ENCODE measurements around the gene PRG2. TPM values are rescaled to one million over a fixed set of nuclear protein-coding genes. Genes with fewer than 3 reads are reported as not detected.

Gene PRG2
- total and polyA plus RNA-seq, 7 experiments from 2014 or later: 0.44 to 1.7 (median 0.48) TPM; not detected in 4

- peak overlapping the region in 3 of 9 donors; percentile 28 to 91 (median 42) for H3K27ac Mint-ChIP-seq
- H3K36me3 ChIP-seq (ENCODE audit: control insufficient read depth in 2 of 3, insufficient read depth in 3 of 3, low read length in 3 of 3): peaks cover 3 to 14% (median 4%) of the 10 kb centered on the region in 3 experiments
- H3K27me3 ChIP-seq (ENCODE audit: control insufficient read depth in 2 of 2, insufficient read depth in 2 of 2, low read length in 2 of 2): no peaks in the 10 kb centered on the region
- no peak overlapping the region for H3K4me3 Mint-ChIP-seq
- peaks cover 0 to 2% (median 0%) of the 10 kb centered on the region in 11 donors for H3K9me3 Mint-ChIP-seq
- intact Hi-C loops (cut with micrococcal nuclease): loop anchor here in 1 of 2 donors (10.0 kb wide), 1 partner anchor 1153 kb away; the partner anchor contains the start of genes LPXN and ZFP91
- H3K36me3 Mint-ChIP-seq: peaks cover 6 to 48% (median 26%) of the 10 kb centered on the region in 5 donors
- H3K4me1 Mint-ChIP-seq: peaks cover 32 to 47% (median 44%) of the 10 kb centered on the region in 7 donors
- H3K4me1 ChIP-seq (ENCODE audit: control insufficient read depth in 2 of 2, insufficient read depth in 2 of 2, low read length in 2 of 2): peaks cover 24 to 41% of the 10 kb centered on the region in 2 donors
- ChIA-PET CTCF (interaction anchor here (1.4 kb wide), 1 partner anchor 34 kb away, joined by 3 read pairs; no protein-coding TSS in a partner anchor), POLR2A (no interaction called here)
- DNase-seq: no peak
- no peak overlapping the region for H3K4me3 ChIP-seq (ENCODE audit: low read length)
- no peak overlapping the region for H3K27ac ChIP-seq (ENCODE audit: low read depth, low read length)
- H3K9me3 ChIP-seq (ENCODE audit: control insufficient read depth in 2 of 3, low read length in 3 of 3): no peaks in the 10 kb centered on the region
- ATAC-seq: no peak
- H3K27me3 Mint-ChIP-seq: no peaks in the 10 kb centered on the region
These were observed 31.4 kb upstream of the PRG2 start for GRCh38 chr11:57421805-57422204.

DNA sequence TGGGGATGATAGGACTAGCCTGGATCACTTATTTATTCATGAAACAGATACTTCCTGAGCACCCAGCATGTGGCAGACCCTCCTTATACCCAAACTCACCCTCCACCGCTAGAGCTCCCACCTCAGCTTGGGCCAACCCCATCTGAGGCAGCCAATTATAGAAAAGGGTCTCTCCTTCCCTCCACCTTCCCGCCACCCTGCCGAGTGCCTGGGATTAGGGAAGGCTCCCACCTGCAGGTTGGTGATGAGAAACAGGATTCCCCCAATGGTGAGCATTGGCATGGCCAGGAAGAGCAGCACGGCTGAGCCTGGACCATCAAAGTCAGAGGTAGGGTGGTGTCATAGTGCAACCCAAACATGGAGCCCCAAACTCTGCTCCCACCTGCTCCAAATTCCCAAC is 30.6 kb upstream of the PRG2 start:
- H3K4me1 ChIP-seq (ENCODE audit: control insufficient read depth in 2 of 2, insufficient read depth in 2 of 2, low read length in 2 of 2): peaks cover 19 to 37% of the 10 kb centered on the region in 2 donors
- Mint-ChIP-seq H3K27ac (no peak overlapping the region), H3K9me3 (peaks cover 0 to 2% (median 0%) of the 10 kb centered on the region in 11 donors), H3K4me3 (no peak overlapping the region), H3K36me3 (peaks cover 6 to 52% (median 28%) of the 10 kb centered on the region in 5 donors), H3K27me3 (no peaks in the 10 kb centered on the region), H3K4me1 (peaks cover 25 to 41% (median 38%) of the 10 kb centered on the region in 7 donors)
- no peak for ATAC-seq
- ChIA-PET CTCF (no interaction called here), POLR2A (interaction anchor here (1.1 kb wide), 1 partner anchor 69 kb away, joined by 3 read pairs; no protein-coding TSS in a partner anchor)
- H3K9me3 ChIP-seq (ENCODE audit: control insufficient read depth in 2 of 3, low read length in 3 of 3): no peaks in the 10 kb centered on the region
- no peaks in the 10 kb centered on the region for H3K27me3 ChIP-seq (ENCODE audit: control insufficient read depth in 2 of 2, insufficient read depth in 2 of 2, low read length in 2 of 2)
- no peak overlapping the region for H3K4me3 ChIP-seq (ENCODE audit: low read length)
- intact Hi-C loops (cut with micrococcal nuclease): loop anchor here in 1 of 2 donors (10.0 kb wide), 1 partner anchor 1154 kb away; the partner anchor contains the start of genes LPXN and ZFP91
- DNase-seq: no peak
- H3K36me3 ChIP-seq (ENCODE audit: control insufficient read depth in 2 of 3, insufficient read depth in 3 of 3, low read length in 3 of 3): peaks cover 3 to 21% (median 4%) of the 10 kb centered on the region in 3 experiments
- no peak overlapping the region for H3K27ac ChIP-seq (ENCODE audit: low read depth, low read length)

DNA sequence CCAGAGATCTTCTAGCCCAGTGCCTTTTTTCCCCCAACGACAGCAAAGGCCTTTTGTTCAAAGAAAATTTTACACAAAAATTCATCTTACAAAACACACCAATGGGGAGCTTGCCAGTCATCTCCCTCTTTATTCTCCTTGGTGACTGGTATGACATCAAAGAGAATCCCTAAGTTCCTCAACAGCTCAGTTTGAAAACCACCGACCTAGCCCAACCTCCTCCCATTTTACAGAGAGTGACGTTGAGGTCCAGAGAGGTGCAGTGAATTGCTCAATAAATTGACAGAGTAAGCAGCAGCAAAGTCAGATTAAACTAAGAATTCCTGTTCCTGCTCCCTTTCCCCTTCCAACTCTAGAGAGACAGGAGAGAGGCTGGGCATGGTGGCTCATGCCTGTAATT is 28.7 kb upstream of the PRG2 start:
- POLR2A ChIA-PET: interaction anchor here (0.7 kb wide), 1 partner anchor 450 kb away, joined by 5 read pairs; no protein-coding TSS in a partner anchor
- H3K4me1 Mint-ChIP-seq: peaks cover 6 to 23% (median 21%) of the 10 kb centered on the region in 7 donors
- CTCF ChIA-PET: no interaction called here
- ATAC-seq (no peak), DNase-seq (no peak)
- intact Hi-C loops (cut with micrococcal nuclease): no loop called here
- Histone ChIP-seq H3K36me3 (ENCODE audit: control insufficient read depth in 2 of 3, insufficient read depth in 3 of 3, low read length in 3 of 3) (peaks cover 3 to 38% (median 4%) of the 10 kb centered on the region in 3 experiments), H3K4me3 (ENCODE audit: low read length) (no peak overlapping the region), H3K27ac (ENCODE audit: low read depth, low read length) (no peak overlapping the region), H3K9me3 (ENCODE audit: control insufficient read depth in 2 of 3, low read length in 3 of 3) (no peaks in the 10 kb centered on the region), H3K27me3 (ENCODE audit: control insufficient read depth in 2 of 2, insufficient read depth in 2 of 2, low read length in 2 of 2) (no peaks in the 10 kb centered on the region), H3K4me1 (ENCODE audit: control insufficient read depth in 2 of 2, insufficient read depth in 2 of 2, low read length in 2 of 2) (peaks cover 3 to 18% of the 10 kb centered on the region in 2 donors)
- H3K36me3 Mint-ChIP-seq: peaks cover 6 to 66% (median 35%) of the 10 kb centered on the region in 5 donors
- no peaks in the 10 kb centered on the region for H3K27me3 Mint-ChIP-seq
- H3K27ac Mint-ChIP-seq: no peak overlapping the region
- peaks cover 0 to 2% (median 0%) of the 10 kb centered on the region in 11 donors for H3K9me3 Mint-ChIP-seq
- no peak overlapping the region for H3K4me3 Mint-ChIP-seq

GRCh38 chr11:57418131-57418530 is 27.7 kb upstream of the PRG2 start:
- Mint-ChIP-seq H3K4me3 (no peak overlapping the region), H3K27ac (no peak overlapping the region), H3K27me3 (no peaks in the 10 kb centered on the region), H3K36me3 (peaks cover 14 to 72% (median 37%) of the 10 kb centered on the region in 5 donors), H3K4me1 (peaks cover 5 to 19% (median 12%) of the 10 kb centered on the region in 7 donors), H3K9me3 (peaks cover 0 to 3% (median 0%) of the 10 kb centered on the region in 11 donors)
- no peaks in the 10 kb centered on the region for H3K27me3 ChIP-seq (ENCODE audit: control insufficient read depth in 2 of 2, insufficient read depth in 2 of 2, low read length in 2 of 2)
- intact Hi-C loops (cut with micrococcal nuclease): no loop called here
- no peak overlapping the region for H3K27ac ChIP-seq (ENCODE audit: low read depth, low read length)
- no peak overlapping the region for H3K4me3 ChIP-seq (ENCODE audit: low read length)
- ChIA-PET POLR2A (no interaction called here), CTCF (interaction anchor here (0.6 kb wide), 2 partner anchors 12 to 208 kb away, joined by 4 to 6 read pairs; no protein-coding TSS in a partner anchor)
- peaks cover 0 to 11% of the 10 kb centered on the region in 2 donors for H3K4me1 ChIP-seq (ENCODE audit: control insufficient read depth in 2 of 2, insufficient read depth in 2 of 2, low read length in 2 of 2)
- no peaks in the 10 kb centered on the region for H3K9me3 ChIP-seq (ENCODE audit: control insufficient read depth in 2 of 3, low read length in 3 of 3)
- peaks cover 3 to 46% (median 4%) of the 10 kb centered on the region in 3 experiments for H3K36me3 ChIP-seq (ENCODE audit: control insufficient read depth in 2 of 3, insufficient read depth in 3 of 3, low read length in 3 of 3)
- ATAC-seq: no peak
- DNase-seq: no peak

DNA sequence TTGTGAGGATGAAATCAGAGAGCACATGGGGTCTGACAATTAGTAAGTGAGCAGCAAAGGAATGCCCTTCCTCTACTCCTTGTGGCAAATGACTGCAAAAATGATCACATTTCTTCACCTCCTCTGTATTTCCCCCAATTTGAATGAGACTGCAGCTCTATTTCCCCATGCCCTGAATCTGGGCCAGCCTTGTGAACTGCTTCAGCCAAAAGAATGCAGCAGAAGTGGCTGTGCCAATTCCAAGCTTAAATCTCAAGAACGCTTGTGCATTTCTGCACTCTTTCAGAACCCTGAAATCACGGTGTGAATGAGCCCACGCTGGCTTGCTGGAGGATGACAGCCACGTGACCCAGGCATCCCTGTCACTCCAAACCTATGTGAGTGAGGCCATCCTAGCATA is 26.6 kb upstream of the PRG2 start:
- DNase-seq: no peak
- no peaks in the 10 kb centered on the region for H3K9me3 ChIP-seq (ENCODE audit: control insufficient read depth in 2 of 3, low read length in 3 of 3)
- no peak overlapping the region for H3K27ac ChIP-seq (ENCODE audit: low read depth, low read length)
- H3K27me3 ChIP-seq (ENCODE audit: control insufficient read depth in 2 of 2, insufficient read depth in 2 of 2, low read length in 2 of 2): no peaks in the 10 kb centered on the region
- intact Hi-C loops (cut with micrococcal nuclease): no loop called here
- Mint-ChIP-seq H3K4me3 (no peak overlapping the region), H3K9me3 (peaks cover 0 to 3% (median 0%) of the 10 kb centered on the region in 11 donors), H3K27me3 (no peaks in the 10 kb centered on the region), H3K27ac (no peak overlapping the region), H3K36me3 (peaks cover 12 to 74% (median 43%) of the 10 kb centered on the region in 5 donors), H3K4me1 (peaks cover 3 to 8% (median 5%) of the 10 kb centered on the region in 7 donors)
- H3K4me3 ChIP-seq (ENCODE audit: low read length): no peak overlapping the region
- POLR2A ChIA-PET: interaction anchor here (0.7 kb wide), 1 partner anchor 1221 kb away, joined by 3 read pairs; no protein-coding TSS in a partner anchor
- H3K36me3 ChIP-seq (ENCODE audit: control insufficient read depth in 2 of 3, insufficient read depth in 3 of 3, low read length in 3 of 3): peaks cover 3 to 42% (median 4%) of the 10 kb centered on the region in 3 experiments
- ATAC-seq: no peak
- CTCF ChIA-PET: no interaction called here
- H3K4me1 ChIP-seq (ENCODE audit: control insufficient read depth in 2 of 2, insufficient read depth in 2 of 2, low read length in 2 of 2): peaks cover 0 to 8% of the 10 kb centered on the region in 2 donors

DNA sequence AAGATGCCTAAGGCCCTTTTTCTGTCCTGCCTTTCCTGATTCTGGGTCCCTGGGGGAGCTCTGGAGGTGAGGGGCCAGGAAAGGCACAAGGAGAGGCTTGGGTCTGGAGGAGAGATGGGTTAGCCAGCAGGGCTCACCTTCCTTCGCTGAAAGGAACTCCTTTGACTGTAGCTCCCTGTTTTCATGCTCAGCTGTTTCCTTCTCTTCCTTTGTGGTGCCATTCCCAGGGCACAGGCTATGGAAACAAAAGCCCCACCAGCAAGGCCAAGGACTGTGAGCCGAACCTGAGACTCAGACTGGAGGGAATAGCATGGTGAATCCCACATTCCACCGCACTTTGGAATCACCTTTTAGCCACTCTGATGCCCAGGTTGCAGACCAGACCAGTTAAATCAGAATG is 26.0 kb upstream of the PRG2 start:
- peaks cover 0 to 2% of the 10 kb centered on the region in 2 donors for H3K4me1 ChIP-seq (ENCODE audit: control insufficient read depth in 2 of 2, insufficient read depth in 2 of 2, low read length in 2 of 2)
- CTCF ChIA-PET: no interaction called here
- no peaks in the 10 kb centered on the region for H3K27me3 ChIP-seq (ENCODE audit: control insufficient read depth in 2 of 2, insufficient read depth in 2 of 2, low read length in 2 of 2)
- H3K4me3 Mint-ChIP-seq: no peak overlapping the region
- H3K9me3 ChIP-seq (ENCODE audit: control insufficient read depth in 2 of 3, low read length in 3 of 3): no peaks in the 10 kb centered on the region
- intact Hi-C loops (cut with micrococcal nuclease): no loop called here
- H3K27me3 Mint-ChIP-seq: no peaks in the 10 kb centered on the region
- ATAC-seq (no peak), DNase-seq (no peak)
- H3K4me1 Mint-ChIP-seq: peaks cover 0 to 6% (median 5%) of the 10 kb centered on the region in 7 donors
- H3K9me3 Mint-ChIP-seq: peaks cover 0 to 3% (median 0%) of the 10 kb centered on the region in 11 donors
- peaks cover 12 to 74% (median 38%) of the 10 kb centered on the region in 5 donors for H3K36me3 Mint-ChIP-seq
- POLR2A ChIA-PET: no interaction called here
- H3K27ac Mint-ChIP-seq: no peak overlapping the region
- no peak overlapping the region for H3K4me3 ChIP-seq (ENCODE audit: low read length)
- H3K27ac ChIP-seq (ENCODE audit: low read depth, low read length): no peak overlapping the region
- peaks cover 3 to 42% (median 4%) of the 10 kb centered on the region in 3 experiments for H3K36me3 ChIP-seq (ENCODE audit: control insufficient read depth in 2 of 3, insufficient read depth in 3 of 3, low read length in 3 of 3)

All from naive thymus-derived CD4-positive, alpha-beta T cell (primary cell).